Right lobe of liver (tissue), 6 donors: ENCODE measurements around the gene PDXDC1. TPM values are rescaled to one million over a fixed set of nuclear protein-coding genes. Genes with fewer than 3 reads are reported as not detected.
"Not testable (repeated sequence)": the region's sequence is repeated elsewhere in the genome, so short reads cannot be mapped to it uniquely, and the experiment has no call there.

ENCODE experiments used
- ATAC-seq, 4 donors: fragments of 200-7000 bp; cut with Tn5 transposase; one replicate each; pipeline ENCODE4 v1.9.1; 2020; ENCODE audit warnings: mild to moderate bottlenecking in 4 of 4, moderate library complexity in 4 of 4
- DNase-seq, 3 donors: peaks; one replicate each; pipeline ENCODE4 v3.0.0-alpha.2; 2020
- H3K27ac ChIP-seq, 3 donors: fragments of 200-600 bp; one replicate each; pipeline ENCODE4 v1.8.0; 2022
- H3K27me3 ChIP-seq, 2 donors: fragments of 200-600 bp; one replicate each; pipeline ENCODE4 v1.8.0; 2022
- H3K36me3 ChIP-seq, 4 donors: fragments of 200-600 bp; sonication (generic) in 1 of 4; one replicate each; pipeline versions ENCODE4 v1.5.1 to v1.8.0; 2017 to 2022; ENCODE audit warnings: control low read depth in 1 of 4
- H3K4me1 ChIP-seq, 4 donors: fragments of 200-600 bp; sonication (generic) in 1 of 4; one replicate each; pipeline versions ENCODE4 v1.5.1 to v1.8.0; 2017 to 2022; ENCODE audit warnings: control low read depth in 1 of 4
- H3K4me3 ChIP-seq, 3 donors: fragments of 200-600 bp; one replicate each; pipeline ENCODE4 v1.8.0; 2022
- H3K9me3 ChIP-seq, 4 donors: fragments of 200-600 bp; sonication (generic) in 1 of 4; one replicate each; pipeline versions ENCODE4 v1.5.1 to v1.8.0; 2017 to 2022; ENCODE audit warnings: control low read depth in 1 of 4
- POLR2A ChIP-seq: fragments of 450-650 bp; IDR thresholded peaks from one replicate; pipeline ENCODE4 v1.6.1; 2017; ENCODE audit warnings: antibody characterized with exemption, mild to moderate bottlenecking
- WGBS: methylation state at CpG from one replicate; pipeline ENCODE4 v1.1.6; 2018; ENCODE audit warnings: low coverage, low lambda C conversion rate; ENCODE audit not compliant: insufficient coverage; ENCODE audit errors: missing lambda C conversion rate; 5-methylcytosine and 5-hydroxymethylcytosine counted together
- intact Hi-C, 2 donors: fragments of 100-400 bp; cut with DNase I; formaldehyde crosslinking; loops; one replicate each; pipeline versions ENCODE4 v1.11.2 to v1.14.1; 2022
- total RNA-seq, 6 experiments: library from RNA; depleted of rRNA in 2 of 6; stranded (reverse); fragments of >200 nt in 2 of 6; fragmentation: NEBNext Ultra II Directional in 3 of 6; extraction: Animal tissue kit (Norgen Biotek cat#: 25700) in 3 of 6; gene quantifications; one replicate each; pipeline versions ENCODE4 v1.1.0 to v1.2.4, GENCODE V29; 2016 to 2023
- TF ChIP-seq, protein P1 (sequence below), 4 donors: fragments of 200-600 bp in 3 of 4; fragments of 450-650 bp in 1 of 4; IDR thresholded peaks; one replicate each; pipeline versions ENCODE4 v1.5.1 to v1.8.0; 2016 to 2022; ENCODE audit warnings: antibody characterized with exemption in 4 of 4, mild to moderate bottlenecking in 2 of 4
- donor health status: DM: no; HTN: yes; CAD: no.
- donor health status: DM: no; HTN: no; CAD: no.
- donor health status: DM: no; HTN: no; CAD: no.
- donor health status: DM: no; HTN: yes; CAD: no.
- donor health status: DM: no; HTN: yes; CAD: no.

The PDXDC1 gene
- total RNA-seq, 6 experiments from 2014 or later: 78.8 to 144 (median 111) TPM

DNA sequence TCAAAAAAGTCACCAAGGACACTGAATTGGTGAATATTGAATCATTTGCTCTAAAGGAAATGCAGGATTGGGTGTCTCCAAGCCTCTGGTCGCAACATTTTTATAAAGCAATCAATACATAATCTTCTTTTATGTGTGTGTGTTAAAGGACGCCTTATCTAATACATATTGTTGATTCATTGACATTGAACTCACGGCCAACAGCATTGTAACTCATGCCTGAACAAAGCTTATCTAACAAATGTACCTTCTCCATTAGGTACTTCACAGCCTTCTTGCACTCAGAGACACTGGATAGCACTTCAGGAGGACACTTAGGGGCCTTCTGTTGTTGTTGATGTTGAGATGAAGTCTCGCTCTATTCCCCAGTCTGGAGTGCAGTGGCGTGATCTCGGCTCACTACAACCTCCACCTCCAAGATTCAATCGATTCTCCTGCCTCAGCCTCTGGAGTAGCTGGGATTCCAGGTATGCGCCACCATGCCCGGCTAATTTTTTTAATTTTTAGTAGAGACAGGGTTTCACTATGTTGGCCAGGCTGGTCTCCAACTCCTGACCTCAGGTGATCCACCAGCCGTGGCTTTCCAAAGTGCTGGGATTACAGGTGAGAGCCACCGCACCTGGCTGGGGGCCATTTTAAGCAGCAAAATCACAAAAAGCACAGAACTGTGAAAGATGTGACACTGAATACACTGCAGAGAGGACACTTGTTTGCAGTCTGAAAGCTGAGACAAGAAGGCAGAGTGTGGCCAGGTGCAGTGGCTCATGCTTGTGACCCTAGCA, 13.2 kb upstream of the PDXDC1 start:
- no peak overlapping the region for H3K27ac ChIP-seq
- DNase-seq (no peak), ATAC-seq (no peak)
- no peak for TF ChIP-seq POLR2A
- TF ChIP-seq, protein P1, sequence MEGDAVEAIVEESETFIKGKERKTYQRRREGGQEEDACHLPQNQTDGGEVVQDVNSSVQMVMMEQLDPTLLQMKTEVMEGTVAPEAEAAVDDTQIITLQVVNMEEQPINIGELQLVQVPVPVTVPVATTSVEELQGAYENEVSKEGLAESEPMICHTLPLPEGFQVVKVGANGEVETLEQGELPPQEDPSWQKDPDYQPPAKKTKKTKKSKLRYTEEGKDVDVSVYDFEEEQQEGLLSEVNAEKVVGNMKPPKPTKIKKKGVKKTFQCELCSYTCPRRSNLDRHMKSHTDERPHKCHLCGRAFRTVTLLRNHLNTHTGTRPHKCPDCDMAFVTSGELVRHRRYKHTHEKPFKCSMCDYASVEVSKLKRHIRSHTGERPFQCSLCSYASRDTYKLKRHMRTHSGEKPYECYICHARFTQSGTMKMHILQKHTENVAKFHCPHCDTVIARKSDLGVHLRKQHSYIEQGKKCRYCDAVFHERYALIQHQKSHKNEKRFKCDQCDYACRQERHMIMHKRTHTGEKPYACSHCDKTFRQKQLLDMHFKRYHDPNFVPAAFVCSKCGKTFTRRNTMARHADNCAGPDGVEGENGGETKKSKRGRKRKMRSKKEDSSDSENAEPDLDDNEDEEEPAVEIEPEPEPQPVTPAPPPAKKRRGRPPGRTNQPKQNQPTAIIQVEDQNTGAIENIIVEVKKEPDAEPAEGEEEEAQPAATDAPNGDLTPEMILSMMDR (IDR thresholded peaks at IDR 0.05): no peak
- H3K4me3 ChIP-seq: no peak overlapping the region
- H3K9me3 ChIP-seq: no peaks in the 10 kb centered on the region
- no peaks in the 10 kb centered on the region for H3K27me3 ChIP-seq
- H3K4me1 ChIP-seq: peaks cover 0 to 11% (median 5%) of the 10 kb centered on the region in 4 donors
- intact Hi-C loops: no loop called here
- WGBS: 85% methylated on average over 11 of the region's 11 CpGs
- no peaks in the 10 kb centered on the region for H3K36me3 ChIP-seq

DNA sequence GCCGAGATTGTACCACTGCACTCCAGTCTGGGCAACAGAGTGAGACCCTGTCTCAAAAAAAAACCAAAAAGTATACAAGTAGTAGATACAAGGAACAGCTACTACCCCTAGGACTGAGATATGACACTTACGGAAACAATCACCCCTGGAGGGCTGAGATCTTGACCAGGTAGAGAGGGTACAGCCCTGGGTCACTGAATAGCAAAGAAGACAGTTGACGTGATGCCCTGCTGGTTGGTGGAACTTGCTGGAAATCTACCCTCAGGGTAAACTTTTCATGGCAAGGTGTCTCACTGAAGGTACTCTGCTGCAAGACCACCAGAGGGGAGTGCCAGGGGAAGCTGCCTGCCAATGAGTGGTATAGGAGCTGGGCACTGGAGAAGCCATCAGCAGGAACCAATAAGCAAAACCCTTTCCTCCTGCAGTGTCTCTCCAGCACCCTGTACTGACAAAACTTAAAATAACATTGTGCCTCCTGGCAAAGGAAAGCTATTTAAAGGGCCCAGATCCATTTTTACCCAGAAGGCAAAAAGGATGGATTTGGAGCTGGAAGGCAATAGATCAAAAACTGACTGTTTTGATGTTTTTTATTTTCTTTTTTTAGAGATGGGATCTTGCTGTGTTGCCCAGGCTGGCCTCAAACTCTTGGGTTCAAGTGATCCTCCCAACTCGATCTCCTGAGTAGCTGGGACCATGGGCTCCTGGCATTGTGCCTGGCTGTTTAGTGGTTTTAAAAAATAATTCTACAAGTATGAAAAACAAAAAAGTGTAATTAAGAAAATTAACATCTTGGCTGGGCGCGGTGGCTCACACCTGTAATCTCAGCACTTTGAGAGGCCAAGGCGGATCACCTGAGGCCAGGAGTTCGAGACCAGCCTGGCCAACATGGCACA, 11.3 kb upstream of the PDXDC1 start:
- TF ChIP-seq, protein P1 (IDR thresholded peaks at IDR 0.05): no peak
- no peak for TF ChIP-seq POLR2A
- Histone ChIP-seq H3K4me1 (no peaks in the 10 kb centered on the region), H3K9me3 (no peaks in the 10 kb centered on the region), H3K4me3 (no peak overlapping the region), H3K27me3 (no peaks in the 10 kb centered on the region), H3K36me3 (no peaks in the 10 kb centered on the region), H3K27ac (no peak overlapping the region)
- intact Hi-C loops: no loop called here
- 75% methylated on average over 8 of the region's 8 CpGs for WGBS
- ATAC-seq (peak in 2 of 4 donors; percentile 10 to 46), DNase-seq (no peak)

DNA sequence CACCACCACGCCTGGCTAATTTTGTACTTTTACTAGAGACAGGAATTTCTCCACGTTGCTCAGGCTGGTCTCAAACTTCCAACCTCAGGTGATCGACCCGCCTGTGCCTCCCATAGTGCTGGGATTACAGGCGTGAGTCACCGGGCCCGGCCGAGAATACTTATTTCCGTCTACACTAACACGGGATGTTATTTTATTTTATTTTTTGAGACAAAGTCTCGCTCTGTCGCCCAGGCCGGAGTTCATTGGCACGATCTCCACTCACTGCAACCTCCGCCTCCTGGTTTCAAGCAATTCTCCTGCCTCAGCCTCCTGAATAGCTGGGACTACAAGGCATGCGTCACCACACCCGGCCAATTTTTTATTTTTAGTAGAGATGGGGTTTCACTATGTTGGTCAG, 9.5 kb upstream of the PDXDC1 start:
- TF ChIP-seq, protein P1 (IDR thresholded peaks at IDR 0.05): no peak
- TF ChIP-seq POLR2A: no peak
- no peak for ATAC-seq
- intact Hi-C loops: no loop called here
- Histone ChIP-seq H3K9me3 (no peaks in the 10 kb centered on the region), H3K4me3 (no peak overlapping the region), H3K27ac (no peak overlapping the region), H3K36me3 (no peaks in the 10 kb centered on the region), H3K4me1 (peaks cover 0 to 9% (median 3%) of the 10 kb centered on the region in 4 donors), H3K27me3 (no peaks in the 10 kb centered on the region)
- DNase-seq: no peak
- 85% methylated on average over 17 of the region's 17 CpGs for WGBS

DNA sequence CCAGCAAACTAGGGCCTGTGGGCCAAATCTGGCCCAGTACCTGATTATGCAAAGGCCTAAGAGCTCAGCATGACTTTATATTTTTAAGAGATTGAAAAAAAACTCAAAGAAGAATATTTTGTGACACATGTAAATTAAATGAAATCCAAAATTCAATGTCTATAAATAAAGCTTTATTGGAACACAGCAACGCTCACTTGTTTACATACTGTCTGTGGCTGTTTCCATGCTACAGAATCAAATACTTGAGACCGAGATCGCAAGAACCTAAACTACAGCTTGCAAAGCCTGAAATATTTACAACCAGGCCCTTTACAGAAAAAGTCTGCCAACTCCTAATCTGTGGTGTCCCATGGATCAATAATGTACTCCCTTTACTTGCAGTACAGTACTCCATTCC, 5.0 kb upstream of the PDXDC1 start:
- peak in 2 of 4 donors; percentile 6 to 12 for ATAC-seq
- H3K27me3 ChIP-seq, H3K27ac ChIP-seq, H3K36me3 ChIP-seq, DNase-seq, H3K4me3 ChIP-seq, intact Hi-C loops, H3K9me3 ChIP-seq: not testable (repeated sequence)
- 34% methylated on average over 3 of the region's 3 CpGs for WGBS
- H3K4me1 ChIP-seq: peaks cover 0 to 11% (median 5%) of the 10 kb centered on the region in 4 donors

DNA sequence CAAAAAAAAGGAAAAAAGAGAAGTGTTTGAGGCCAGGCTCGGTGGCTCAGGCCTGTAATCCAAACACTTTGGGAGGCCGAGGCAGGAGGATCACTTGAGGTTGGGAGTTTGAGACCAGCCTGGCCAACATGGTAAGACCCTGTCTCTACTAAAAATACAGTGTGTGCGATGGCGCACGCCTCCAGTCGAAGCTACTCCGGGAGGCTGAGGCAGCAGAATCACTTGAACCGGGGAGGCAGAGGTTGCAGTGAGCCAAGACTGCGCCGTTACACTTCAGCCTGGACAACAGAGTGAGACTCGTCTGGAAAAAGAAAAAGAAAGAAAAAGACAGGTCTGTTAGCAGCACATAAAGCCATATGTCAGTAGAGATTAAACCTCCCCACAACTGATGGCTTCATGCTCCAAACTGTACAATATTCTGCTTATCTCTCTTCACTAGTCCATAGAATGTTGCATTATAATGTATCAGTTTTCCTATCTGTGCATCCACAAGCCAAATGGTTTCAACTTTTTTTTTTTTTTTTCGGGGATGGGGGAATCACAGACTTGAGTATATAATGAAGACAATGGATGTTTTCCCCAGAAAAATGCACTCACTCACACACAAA, 3.1 kb upstream of the PDXDC1 start:
- peaks cover 0 to 21% (median 8%) of the 10 kb centered on the region in 4 donors for H3K4me1 ChIP-seq
- intact Hi-C loops: not testable (repeated sequence)

DNA sequence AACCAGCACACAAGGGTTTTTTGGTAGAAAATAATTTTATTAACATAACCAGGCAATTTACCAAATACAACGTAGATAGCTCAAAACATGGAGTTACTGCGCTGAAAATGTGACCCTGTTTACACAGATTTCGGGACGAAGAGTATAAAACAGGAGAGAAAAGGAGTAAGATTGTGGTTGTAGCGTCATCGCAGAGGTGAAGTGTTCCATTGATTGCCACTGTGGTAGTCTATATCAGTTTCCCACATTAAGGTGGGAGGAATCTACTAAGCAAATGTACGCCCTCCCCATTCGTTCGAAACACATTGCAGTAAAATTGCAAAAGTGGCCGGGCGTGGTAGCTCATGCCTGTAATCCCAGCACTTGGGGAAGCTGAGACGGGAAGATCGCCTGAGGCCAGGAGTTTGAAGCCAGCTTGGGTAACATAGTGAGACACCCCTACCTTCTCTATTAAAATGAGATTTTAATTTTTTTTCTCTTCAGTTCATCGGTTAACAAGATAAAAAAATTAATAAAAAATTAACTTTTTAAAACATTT, 972 bp upstream of the PDXDC1 start:
- ATAC-seq, intact Hi-C loops, H3K9me3 ChIP-seq, H3K36me3 ChIP-seq, H3K27me3 ChIP-seq, DNase-seq: not testable (repeated sequence)
- WGBS: 54% methylated on average over 10 of the region's 14 CpGs
- H3K4me3 ChIP-seq: peak overlapping the region; percentile 84 to 99 (median 96)
- H3K27ac ChIP-seq: peak overlapping the region in 1 of 3 donors; percentile 94
- H3K4me1 ChIP-seq: peaks cover 0 to 39% (median 16%) of the 10 kb centered on the region in 4 donors

More for the DNA sequence above, 3.1 kb upstream of the PDXDC1 start:
- H3K27ac ChIP-seq, H3K36me3 ChIP-seq, ATAC-seq, H3K9me3 ChIP-seq, DNase-seq, H3K4me3 ChIP-seq, H3K27me3 ChIP-seq: not testable (repeated sequence)
- WGBS: 93% methylated on average over 11 of the region's 12 CpGs

DNA sequence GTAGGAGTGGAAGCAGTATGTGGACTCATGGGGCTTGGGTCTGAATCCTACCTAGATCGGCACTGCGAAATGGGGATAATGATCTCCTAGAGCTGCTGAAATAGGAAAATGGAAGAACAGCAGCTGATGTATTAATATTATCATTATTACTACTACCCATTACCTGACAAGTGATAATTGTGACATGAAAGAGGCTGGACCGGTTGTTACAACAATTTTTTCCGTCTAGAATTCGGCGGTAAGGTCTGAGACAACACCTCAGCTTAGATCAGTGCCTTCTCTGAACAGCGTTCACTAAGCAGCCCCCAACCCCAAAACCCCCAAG, 533 bp upstream of the PDXDC1 start:
- H3K27me3 ChIP-seq, H3K9me3 ChIP-seq, H3K36me3 ChIP-seq, DNase-seq, intact Hi-C loops, ATAC-seq: not testable (repeated sequence)
- Histone ChIP-seq H3K4me1 (peaks cover 0 to 44% (median 19%) of the 10 kb centered on the region in 4 donors), H3K27ac (peak overlapping the region; percentile 80 to 94 (median 93)), H3K4me3 (peak overlapping the region; percentile 84 to 99 (median 96))
- 1% methylated on average over 7 of the region's 7 CpGs for WGBS
